ENCODE measurements around the gene LEKR1.

The LEKR1 gene

GRCh38 chr3:157045238-157045850 is 219.2 kb downstream of the LEKR1 start:
- DNase-seq (ENCODE audit: extremely low read depth in 1 of 2, low read depth in 1 of 2): no peak

- DNase-seq (ENCODE audit: extremely low read depth in 1 of 2, low read depth in 1 of 2): no peak
These were observed 220.4 kb downstream of the LEKR1 start for GRCh38 chr3:157046520-157046919.

GRCh38 chr3:157051055-157051454 is 224.9 kb downstream of the LEKR1 start:
- DNase-seq (ENCODE audit: extremely low read depth in 1 of 2, low read depth in 1 of 2): no peak

GRCh38 chr3:157051591-157051990 is 225.4 kb downstream of the LEKR1 start:
- no peak for DNase-seq (ENCODE audit: extremely low read depth in 1 of 2, low read depth in 1 of 2)

GRCh38 chr3:157056035-157056434 is 229.9 kb downstream of the LEKR1 start:
- DNase-seq (ENCODE audit: extremely low read depth in 1 of 2, low read depth in 1 of 2): no peak

GRCh38 chr3:157058392-157059071 is 232.4 kb downstream of the LEKR1 start:
- no peak for DNase-seq (ENCODE audit: extremely low read depth in 1 of 2, low read depth in 1 of 2)

GRCh38 chr3:157059181-157059580 is 233.0 kb downstream of the LEKR1 start:
- DNase-seq (ENCODE audit: extremely low read depth in 1 of 2, low read depth in 1 of 2): no peak

- DNase-seq (ENCODE audit: extremely low read depth in 1 of 2, low read depth in 1 of 2): no peak
These were observed 233.5 kb downstream of the LEKR1 start for GRCh38 chr3:157059661-157060060.

GRCh38 chr3:157061265-157061664 is 235.1 kb downstream of the LEKR1 start:
- no peak for DNase-seq (ENCODE audit: extremely low read depth in 1 of 2, low read depth in 1 of 2)

DNA sequence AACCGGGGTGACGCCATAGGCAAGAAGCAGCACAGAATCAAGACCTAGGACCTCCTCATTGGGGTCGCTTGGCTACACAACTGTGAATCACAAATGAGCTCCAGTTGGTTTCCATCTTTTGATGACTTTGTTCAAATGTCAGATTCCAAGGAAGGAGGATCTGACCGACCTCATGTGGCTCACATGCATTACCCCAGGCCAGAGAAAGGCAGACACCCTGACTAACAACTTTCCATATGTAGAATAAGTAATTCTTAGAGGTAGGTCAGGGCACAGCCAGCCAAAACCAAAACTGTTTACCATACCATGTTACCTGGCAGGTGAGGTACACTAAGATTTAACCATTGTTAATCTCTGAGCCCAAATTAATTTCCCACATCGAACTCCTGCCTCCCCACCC is 237.3 kb downstream of the LEKR1 start:
- no peak for DNase-seq (ENCODE audit: extremely low read depth in 1 of 2, low read depth in 1 of 2)

GRCh38 chr3:157063926-157064325 is 237.8 kb downstream of the LEKR1 start:
- DNase-seq (ENCODE audit: extremely low read depth in 1 of 2, low read depth in 1 of 2): no peak

DNA sequence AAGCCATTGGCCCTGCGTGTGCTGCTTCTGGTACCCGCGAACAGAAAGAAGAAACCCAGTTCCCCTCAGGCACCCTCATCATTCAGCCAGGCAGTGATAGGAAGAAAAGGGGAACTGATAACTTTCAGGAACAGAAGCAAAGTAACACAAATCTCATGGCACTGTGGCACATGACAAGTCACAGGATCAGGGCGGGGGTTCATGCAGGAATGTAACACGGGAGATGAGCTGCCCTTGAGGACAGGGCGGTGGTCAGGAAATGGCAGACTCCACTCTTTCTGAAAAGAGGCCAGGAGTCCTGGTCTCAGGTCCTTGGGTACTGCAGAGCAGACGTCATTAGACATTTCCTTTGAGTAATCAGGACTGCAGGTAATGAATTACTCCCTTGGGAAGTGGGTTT is 238.2 kb downstream of the LEKR1 start:
- no peak for DNase-seq (ENCODE audit: extremely low read depth in 1 of 2, low read depth in 1 of 2)

GRCh38 chr3:157065201-157065600 is 239.0 kb downstream of the LEKR1 start:
- DNase-seq (ENCODE audit: extremely low read depth in 1 of 2, low read depth in 1 of 2): no peak

DNA sequence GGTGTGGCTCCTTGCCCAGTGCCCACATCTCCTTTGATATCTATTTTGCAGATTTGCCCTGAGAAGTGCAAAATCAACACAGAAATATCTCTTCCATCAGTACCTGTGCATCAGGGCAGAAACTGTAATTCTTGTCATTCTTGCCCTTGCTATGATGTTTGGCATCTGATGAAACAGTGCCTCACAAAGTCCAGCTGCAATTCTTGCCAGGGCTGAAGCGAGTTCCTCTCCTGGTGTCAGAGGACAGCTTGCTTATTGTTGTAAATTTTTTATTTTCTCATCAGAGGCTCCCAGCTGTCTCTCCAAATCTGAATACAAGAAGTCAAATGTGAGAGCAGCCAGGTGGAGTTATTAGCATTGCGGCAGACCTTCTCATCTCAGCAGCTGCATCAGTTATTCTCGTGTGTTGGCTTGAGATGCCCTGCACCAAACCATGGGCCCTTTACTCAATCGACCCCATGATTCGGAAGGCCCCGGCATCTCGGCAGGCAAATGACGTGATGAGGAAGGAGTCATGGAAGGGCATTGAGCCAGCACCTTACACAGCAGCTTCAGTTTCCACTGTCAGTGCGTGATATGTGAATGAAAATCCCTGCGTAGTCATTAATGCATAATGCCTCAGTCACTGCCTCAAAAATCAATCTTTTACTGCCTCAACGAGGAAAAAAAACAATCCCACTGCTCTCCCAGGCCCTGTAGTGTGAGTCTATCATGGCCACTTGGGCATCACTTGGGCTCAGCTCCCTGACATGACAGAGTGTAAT is 240.4 kb downstream of the LEKR1 start:
- no peak for DNase-seq (ENCODE audit: extremely low read depth in 1 of 2, low read depth in 1 of 2)

DNA sequence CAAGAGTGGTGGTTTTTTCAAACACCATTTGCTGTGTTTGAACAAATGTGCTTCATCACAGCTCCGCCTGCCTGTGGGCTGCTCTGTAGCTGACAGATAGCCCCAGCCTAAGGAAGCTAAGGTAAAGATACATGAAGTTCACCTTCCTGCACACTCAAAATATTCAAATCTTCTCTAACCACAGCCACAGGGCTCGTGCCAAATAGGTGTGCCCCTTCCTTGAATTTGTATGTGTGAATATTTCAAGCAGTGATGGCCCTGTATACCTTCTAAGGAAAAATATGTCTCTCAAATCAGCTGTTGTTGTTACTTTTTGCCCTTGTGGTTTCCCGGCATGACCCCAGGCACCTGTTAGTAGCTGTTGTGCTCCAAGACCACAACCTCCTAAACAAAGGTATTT is 241.0 kb downstream of the LEKR1 start:
- DNase-seq (ENCODE audit: extremely low read depth in 1 of 2, low read depth in 1 of 2): no peak

GRCh38 chr3:157069406-157069805 is 243.3 kb downstream of the LEKR1 start:
- DNase-seq (ENCODE audit: extremely low read depth in 1 of 2, low read depth in 1 of 2): no peak

DNA sequence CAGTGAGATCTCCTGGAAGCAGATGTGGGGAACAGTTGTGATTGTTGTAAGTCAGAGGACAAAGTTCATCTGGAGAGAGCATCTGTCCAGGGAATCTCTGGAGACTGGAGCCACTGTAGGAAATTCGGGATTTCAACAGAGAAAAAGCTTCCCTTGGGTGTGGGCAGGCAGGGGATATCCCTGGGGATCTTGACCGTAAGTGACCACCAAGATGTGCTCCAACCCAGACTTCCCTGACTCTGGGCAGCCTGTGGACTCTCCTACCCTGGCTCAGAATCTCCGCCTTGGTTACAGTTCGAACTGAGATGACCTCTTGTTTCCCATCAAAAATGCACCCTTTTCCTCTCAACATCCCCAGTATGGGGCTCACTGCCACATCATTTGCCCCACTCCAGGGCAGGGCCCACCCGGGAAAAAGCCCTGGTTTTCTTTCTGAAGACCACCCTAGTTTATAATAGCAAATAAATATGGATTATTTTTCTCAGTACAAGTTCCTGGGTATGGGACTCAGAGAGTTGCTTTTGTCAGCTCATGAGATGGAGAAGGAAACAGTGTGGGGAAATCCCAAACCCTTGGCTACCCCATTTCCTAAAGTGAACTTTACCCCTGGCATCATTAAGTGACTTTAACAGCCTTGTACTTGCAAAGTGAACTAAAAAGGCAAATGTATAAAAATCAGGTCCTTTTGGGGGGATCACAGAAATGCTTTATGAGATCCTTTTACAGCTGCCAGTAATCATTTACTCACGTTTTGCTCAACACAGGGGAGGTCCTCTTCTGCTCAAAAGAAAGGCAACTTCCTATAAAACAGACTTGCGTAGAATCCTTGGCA is 243.9 kb downstream of the LEKR1 start:
- DNase-seq (ENCODE audit: extremely low read depth in 1 of 2, low read depth in 1 of 2): no peak

- DNase-seq (ENCODE audit: extremely low read depth in 1 of 2, low read depth in 1 of 2): no peak
These were observed 244.5 kb downstream of the LEKR1 start for GRCh38 chr3:157070678-157070999.

DNA sequence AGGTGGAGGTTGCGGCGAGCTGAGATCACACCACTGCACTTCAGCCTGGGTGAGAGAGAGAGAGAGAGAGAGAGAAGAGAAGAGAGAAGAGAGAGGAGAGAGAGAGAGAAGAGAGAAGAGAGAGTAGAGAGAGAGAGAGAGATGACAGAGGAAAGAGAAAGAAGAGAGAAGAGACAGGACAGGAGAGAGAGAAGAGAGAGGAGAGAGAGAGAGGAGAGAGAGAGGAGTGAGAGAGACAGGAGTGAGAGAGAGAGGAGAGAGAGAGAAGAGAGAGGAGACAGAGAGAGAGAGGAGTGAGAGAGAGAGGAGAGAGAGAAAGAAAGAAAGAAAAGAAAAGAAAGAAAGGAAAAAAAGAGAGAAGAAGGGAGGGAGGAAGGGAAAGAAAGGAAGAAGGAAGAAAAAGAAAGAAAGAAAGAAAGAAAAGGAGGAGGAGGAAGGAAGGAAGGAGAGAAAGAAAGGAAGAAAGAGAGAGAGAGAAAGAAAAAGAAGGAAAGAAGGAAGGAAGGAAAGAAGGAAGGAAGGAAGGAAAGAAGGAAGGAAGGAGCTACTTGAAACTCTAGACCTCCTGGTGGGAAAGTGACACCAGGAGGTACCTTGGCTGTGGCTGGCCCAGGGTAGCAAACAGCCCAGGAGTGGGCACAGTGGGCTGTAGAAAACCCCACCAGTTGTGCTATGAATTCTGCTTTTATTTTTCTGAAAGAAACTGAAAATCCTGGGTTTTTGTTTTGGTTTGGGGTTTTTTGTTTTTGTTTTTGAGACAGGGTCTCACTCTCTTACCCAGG is 245.8 kb downstream of the LEKR1 start:
- DNase-seq (ENCODE audit: extremely low read depth in 1 of 2, low read depth in 1 of 2): no peak

DNA sequence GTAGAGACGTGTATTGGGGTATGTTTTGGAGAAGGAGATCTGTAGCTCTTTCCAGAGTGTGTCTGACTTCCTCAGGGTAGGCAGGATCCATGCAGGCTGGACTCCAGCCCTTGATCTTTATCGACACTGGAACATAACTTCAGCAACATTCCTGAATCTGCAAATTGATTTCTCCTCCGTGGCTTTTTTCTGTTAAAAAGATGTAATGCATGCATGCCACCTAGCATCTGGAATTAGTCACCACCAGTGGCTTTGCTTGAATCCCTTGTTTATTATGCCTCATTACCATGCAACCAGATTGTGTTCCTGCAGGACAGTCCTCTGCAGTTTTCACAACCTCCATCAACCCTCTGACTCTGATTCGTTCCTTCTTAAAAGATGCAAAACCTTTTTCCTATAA is 247.7 kb downstream of the LEKR1 start:
- no peak for DNase-seq (ENCODE audit: extremely low read depth in 1 of 2, low read depth in 1 of 2)

- DNase-seq (ENCODE audit: extremely low read depth in 1 of 2, low read depth in 1 of 2): no peak
These were observed 248.3 kb downstream of the LEKR1 start for GRCh38 chr3:157074490-157074889.

Data from stimulated activated CD8-positive, alpha-beta memory T cell treated with anti-CD3 and anti-CD28 coated beads, Interleukin-7, amount 100 ng/mL, for 48 hours (primary cell).